GM19023 (cell line): ENCODE data around the gene PSKH1.

Source experiments
- ATAC-seq: cut with Tn5 transposase; IDR thresholded peaks from one replicate; pipeline ENCODE4 v1.9.1; 2021; ENCODE audit warnings: mild to moderate bottlenecking, moderate library complexity; ENCODE audit not compliant: unreplicated experiment

The PSKH1 gene

DNA sequence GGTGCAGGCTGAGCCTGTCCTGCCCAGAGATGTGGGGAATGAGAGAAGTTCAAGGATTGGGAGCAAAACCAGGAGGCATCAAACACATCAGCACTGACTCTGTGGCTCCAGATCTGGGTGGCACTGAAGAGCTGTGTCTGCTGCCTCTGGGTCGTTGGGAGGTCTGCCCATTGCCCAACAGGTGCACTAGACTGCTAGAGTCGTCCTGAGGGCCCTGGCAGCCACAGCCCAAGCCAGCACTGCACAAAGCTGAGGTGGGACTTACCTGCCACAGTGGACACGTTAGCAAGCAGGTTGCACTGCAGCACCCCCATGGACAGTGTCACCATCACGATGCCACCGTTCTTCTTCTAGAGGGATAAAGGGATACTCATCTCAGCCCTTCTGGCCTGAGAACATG is 84.0 kb downstream of the PSKH1 start:
- ATAC-seq: no peak

DNA sequence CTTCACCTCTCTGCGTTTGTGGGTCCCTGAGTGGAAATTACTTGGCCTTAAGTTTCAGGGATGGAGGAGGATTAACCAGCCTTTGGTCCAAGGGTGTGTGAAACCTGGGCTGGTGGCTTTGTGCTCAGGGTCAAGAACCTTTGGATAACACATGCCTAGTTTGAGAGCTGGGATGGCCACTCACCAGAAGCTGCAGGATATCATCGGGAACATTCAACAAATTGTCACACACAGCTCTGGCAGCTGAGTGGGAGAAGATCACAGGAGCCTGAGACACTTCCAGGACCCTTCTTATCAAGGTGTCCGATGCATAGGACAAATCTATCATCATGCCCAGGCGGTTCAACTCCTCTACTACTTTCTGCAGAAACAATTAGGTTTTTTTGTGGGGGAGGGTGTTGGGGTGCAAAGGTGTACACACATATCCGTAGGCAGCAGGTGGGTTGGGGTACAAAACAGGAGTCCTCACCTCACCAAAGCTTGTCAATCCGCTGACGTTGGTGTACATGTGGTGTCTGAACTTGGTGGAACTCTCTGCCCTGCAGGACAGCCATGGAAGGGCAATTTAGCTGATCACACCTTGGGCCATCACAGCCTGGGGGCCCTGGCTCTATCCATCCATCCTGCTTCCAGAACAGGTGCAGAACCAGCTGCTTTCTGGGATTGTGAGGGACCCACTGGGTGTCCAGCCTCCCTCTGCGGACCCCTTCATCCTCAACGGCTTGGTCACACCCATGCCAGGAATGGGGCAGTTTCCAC is 84.6 kb downstream of the PSKH1 start:
- ATAC-seq: no peak
